HG03066 (cell line): ENCODE measurements around the gene CAMTA1.
"Not testable (repeated sequence)": the region's sequence is repeated elsewhere in the genome, so short reads cannot be mapped to it uniquely, and the experiment has no call there.

Source experiments
- ATAC-seq: cut with Tn5 transposase; IDR thresholded peaks from one replicate; pipeline ENCODE4 v1.9.1; 2021; ENCODE audit warnings: low read depth; ENCODE audit not compliant: unreplicated experiment

Gene CAMTA1

DNA sequence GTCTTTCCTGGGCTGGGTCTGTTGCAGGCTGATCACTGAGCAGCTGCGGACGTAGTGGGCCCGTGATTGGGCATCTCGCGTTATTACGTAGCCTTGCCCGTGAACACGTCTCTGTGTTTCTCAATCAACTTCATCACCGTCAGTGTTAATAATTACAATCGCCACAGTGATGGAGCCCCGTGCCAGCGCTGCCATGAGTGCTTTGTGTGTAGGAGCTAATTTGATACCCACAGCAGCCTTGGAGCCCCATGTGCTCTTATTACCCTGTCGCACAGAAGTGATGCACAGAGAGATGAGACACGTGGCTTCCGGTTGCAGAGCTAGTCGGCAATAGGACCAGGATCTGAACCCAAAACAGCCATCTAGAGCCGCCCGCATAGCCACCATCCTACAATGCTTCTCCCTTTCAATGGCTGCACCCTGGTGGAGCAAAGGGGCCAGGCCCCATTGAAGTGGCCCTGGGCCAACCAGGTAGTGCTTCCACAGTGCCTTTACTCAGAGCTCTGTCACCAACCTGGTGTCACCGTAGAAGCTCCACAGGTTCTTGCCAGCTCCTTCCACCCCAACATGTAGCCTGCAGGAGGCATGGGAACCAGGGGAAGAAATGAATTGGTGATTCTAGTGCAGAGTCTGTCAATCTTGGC lies 587.3 kb downstream of the CAMTA1 start:
- ATAC-seq = no peak

DNA sequence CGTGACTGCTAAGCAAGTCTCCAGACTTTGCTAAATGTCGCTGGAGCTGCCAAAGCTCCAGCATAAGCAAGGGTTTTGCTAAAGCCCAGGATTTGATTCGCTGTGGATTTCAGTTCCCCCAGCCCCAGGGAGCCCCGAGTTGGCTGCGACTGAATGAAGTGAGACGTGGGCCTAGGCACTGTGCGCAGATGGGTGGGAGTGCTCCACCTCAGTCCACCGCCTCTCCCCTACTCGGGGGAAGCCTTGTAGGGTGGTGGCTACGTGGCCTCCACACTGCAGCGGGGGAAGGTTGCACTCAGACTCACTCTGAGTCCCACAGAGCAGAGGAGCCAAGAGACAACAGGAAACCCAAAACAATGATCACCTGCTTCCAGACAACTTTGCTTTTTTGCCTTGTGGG lies 588.0 kb downstream of the CAMTA1 start:
- no peak for ATAC-seq

DNA sequence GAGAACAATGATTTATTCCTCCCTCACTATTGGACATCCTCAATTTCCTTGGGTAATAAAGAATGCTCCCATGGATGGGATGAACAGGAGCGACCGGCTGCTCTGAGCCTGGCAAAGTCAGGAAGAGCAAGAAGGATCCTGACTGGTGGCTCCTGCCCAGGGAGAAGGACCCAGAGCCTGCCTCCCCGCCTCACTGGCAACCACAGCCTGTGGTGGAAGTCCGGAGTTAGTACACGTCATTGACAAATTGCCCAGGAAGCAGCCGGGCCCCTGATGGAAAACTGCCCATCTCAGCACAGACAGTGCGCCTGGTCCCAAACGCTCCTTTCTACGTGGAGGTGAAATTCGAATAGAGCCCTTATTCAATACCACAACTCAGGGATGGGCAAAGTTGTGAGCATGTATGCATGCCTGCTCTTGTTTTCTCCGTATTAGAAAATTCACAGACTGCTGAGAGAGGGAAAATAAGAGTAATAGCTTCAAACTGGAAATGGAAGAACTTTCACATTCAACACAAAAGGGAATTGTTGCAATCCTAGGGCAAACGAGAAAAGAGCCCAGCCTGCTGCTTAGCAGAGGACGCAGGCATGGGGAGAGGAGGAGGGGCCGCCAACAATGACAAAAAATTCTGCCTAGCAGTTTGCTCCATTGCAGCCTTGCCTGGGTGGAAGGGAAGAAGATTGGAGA lies 588.8 kb downstream of the CAMTA1 start:
- ATAC-seq = no peak

DNA sequence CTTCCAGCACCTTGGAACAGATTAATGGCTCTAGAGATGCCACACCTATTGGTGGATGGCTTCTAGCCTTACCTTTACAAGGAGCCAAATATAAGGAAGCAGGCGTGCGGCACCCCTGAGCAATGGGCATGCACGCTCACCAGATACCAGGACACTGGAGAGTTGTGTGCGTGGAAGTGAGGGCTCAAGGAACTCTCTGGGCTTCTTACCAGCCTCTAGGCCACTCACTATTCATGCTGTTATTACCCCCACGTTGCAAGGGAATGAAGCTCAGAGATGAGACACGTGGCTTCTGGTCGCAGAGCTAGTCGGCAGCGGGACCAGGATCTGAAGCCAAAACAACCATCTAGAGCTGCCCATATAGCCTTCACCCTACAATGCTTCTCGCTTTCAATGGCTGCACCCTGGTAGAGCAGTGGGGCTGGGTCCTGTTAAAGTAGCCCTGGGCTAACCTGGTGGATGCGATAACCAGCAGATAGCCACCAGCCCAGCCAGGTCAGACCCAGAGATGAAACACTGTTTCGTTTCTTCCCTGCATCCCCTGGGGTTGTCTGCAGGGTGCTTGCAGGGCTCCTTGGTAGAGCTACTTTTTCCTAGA lies 589.4 kb downstream of the CAMTA1 start:
- no peak for ATAC-seq

DNA sequence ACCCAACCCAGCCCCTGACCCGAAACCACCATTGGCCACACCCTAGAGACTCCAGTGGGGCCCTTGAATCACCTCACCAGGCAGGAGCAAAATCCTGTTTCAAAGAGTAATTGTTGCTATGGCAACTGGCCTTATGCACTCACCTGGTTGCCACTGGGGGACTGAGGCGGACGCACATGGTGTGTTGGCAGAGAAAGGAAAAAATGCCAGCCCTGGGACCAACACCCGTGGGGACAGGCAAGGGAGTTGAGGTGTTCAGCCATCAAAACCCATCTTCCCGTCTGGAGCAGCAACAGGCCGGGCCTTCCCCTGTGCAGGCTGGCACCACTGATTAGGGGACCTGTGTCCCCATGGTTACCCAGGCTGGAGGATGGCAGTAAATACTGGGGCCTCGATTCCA lies 590.1 kb downstream of the CAMTA1 start:
- ATAC-seq = no peak

DNA sequence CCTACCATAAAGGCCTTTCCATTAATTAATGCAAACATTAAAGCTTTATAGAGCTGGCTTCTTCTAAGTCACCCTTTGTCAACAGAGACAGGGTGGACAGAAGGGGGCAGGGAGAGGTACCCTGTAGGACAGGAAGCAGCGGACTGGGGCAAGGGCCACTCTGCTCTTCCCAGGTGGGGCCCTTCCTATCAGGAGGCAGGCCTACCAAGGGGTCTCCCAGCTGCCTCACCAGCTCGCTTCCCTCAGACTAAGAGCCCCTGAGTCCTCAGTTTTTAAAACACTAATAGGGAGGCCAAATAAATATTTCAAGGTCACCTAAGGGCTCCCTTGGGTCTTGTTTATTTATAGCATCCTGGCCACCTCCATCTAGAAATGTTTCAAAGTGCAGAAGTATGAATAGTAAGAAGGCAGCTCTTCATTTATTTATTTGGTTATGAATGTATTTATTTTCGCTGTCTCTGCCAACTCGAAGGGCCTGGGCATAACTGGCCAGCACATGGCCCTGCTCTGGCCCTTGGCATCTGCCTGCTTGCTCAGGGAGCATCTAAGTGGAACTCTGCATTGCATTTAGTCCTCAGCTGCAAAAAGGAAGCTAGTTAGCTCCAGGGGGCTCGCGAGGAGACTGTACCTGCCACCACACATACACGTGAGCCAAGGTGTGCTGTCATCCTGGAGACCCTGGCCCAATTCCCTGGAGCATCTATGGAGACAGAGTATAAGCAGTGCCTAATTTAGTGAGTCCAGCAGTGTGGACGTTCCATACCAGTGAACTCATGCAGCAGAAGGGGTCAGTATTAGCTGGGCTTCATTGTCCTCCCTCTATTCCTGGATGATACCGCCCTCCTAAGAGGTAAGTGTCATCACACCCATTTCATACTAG lies 590.8 kb downstream of the CAMTA1 start:
- ATAC-seq = no peak

DNA sequence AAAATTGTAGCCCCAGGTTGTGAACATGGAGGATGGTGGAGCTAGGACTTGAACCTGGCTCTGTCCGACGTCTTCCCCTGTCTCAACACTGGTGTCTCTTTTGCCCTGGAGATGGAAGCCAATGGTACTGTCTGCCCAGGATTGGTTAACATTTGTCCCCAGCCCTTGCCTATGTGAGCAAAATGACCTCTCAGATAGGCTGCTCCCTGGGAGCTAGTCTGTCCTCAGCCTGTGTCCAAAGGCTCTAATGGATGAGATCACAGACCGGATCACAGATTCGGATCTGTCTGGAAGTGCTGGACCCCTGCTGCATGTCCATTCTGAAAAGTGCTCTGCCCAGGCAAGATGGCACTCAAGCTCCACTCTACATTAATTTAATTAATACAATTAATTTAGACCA lies 591.4 kb downstream of the CAMTA1 start:
- ATAC-seq = no peak

DNA sequence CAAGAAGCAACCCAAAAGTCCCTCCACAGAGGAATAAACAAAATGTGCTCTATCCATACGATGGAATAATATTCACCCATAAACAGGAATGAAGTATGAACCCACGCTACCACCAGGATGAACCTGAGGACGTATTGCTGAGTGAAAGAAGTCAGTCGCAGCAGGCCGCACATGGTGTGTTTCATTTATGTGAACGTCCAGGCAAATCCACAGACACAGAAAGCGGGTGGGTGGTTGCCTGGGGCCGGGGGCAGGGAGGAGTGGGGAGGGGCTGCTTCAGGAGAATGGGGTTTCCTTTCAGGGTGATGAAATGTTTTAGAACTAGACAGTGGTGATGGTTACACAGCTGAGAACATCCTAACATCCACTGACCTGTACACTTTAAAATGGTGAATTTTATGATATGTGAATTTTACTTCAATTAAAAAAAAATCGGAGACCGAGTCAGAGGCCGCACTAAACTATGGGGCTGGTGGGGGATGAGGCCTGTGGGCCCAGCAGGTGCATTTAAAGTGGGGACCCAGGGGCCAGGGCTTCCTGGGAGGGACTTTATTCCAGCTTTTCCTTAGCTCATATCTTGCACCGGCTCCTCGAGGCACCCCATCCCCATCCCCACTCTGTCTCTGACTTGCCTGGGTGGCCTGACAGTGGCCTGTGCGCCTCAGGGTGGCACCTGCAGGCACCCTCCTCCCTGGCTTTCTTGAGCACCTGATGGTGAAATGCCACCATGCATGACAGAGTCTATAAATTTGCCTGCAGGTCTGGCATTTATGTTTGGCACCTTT lies 593.3 kb downstream of the CAMTA1 start:
- no peak for ATAC-seq

DNA sequence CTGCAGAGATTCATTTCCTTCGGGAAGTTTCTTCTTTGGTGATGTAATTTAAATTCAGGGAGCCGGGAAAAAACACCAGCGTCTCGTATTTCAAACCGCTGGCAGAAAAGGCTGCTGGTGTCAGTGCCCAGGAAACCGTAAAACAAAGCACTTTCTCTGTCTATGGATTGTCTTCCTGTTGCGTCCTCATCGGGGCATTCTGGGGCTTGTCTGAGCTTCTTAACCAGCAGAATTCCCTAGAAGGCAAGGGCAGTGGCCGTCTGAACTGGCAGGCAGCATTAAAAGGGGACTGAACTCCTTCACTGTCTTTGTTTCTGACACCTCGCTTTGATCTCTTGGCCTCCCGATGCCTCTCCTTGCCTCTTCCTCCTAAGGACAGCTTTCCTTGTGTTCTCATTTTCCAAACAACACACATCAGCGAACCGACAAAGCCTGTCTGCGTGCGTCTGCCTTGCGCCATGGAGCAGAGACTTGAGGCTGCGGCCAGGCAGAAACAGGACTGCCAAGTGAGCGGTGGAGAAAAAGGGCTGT lies 594.3 kb downstream of the CAMTA1 start:
- ATAC-seq = no peak

DNA sequence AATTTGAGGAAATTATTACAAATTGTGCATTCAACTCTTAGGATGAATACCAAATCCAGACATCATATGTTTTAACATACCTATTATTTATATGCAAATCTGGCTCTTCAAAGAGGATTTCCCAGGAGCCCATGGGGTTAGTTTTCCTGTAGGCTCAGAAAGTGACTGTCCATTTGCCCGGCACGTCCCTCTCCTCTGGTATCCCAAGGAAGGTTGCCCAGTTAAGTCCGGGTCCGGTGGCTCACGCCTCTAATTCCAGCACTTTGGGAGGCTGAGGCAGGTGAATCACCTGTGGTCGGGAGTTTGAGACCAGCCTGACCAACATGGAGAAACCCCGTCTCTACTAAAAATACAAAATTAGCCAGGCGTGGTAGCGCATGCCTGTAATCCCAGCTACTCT lies 594.8 kb downstream of the CAMTA1 start:
- not testable (repeated sequence) for ATAC-seq

DNA sequence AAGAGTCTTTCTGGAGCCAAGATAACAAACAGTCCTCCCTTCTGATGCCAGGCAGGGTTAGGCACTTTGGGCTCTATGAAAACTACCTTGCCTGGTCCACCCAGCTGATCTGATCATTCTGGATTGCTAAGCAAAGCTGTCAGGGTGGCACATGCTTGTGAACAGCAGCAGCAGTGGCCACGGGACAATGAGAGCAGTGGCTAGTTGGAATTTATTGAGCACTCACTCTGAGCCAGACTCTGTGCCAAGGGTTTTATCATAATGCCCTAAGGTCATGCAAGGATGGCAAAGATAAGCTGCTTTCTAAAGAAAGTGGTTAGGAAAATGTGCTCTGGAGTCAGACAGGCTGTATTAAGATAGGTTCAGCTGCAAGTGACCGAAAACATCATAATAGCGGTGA lies 595.5 kb downstream of the CAMTA1 start:
- ATAC-seq = no peak

DNA sequence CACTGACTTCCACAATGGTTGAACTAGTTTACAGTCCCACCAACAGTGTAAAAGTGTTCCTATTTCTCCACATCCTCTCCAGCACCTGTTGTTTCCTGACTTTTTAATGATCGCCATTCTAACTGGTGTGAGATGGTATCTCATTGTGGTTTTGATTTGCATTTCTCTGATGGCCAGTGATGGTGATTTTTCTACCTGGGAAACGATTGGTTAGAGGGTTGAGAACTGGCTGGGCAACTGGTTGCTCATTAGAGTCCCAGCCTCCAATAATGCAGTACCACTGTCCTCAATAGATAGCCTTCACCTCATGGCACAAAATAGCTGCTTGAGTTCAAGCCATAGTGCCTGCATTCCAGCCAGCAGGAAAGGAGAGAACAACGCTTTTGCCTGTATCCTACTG lies 596.5 kb downstream of the CAMTA1 start:
- ATAC-seq = not testable (repeated sequence)

DNA sequence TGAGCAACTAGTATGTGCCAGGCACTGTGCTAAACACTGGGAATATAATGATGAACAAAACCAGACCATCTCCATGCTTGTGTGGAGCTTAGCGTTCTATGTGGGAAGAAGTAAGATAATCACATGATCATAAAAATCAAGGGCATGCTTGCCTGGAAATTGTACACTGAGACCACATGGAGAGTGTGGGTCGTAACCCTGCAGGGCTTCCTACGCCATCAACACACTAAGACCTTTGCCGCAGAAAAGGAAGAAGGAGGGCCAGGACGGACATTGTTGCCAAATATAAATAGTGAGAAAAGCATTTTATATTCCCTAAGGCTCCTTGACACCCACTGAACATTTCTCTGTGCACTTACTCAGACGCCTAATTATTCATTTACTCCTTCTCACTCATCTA lies 597.7 kb downstream of the CAMTA1 start:
- ATAC-seq = no peak

DNA sequence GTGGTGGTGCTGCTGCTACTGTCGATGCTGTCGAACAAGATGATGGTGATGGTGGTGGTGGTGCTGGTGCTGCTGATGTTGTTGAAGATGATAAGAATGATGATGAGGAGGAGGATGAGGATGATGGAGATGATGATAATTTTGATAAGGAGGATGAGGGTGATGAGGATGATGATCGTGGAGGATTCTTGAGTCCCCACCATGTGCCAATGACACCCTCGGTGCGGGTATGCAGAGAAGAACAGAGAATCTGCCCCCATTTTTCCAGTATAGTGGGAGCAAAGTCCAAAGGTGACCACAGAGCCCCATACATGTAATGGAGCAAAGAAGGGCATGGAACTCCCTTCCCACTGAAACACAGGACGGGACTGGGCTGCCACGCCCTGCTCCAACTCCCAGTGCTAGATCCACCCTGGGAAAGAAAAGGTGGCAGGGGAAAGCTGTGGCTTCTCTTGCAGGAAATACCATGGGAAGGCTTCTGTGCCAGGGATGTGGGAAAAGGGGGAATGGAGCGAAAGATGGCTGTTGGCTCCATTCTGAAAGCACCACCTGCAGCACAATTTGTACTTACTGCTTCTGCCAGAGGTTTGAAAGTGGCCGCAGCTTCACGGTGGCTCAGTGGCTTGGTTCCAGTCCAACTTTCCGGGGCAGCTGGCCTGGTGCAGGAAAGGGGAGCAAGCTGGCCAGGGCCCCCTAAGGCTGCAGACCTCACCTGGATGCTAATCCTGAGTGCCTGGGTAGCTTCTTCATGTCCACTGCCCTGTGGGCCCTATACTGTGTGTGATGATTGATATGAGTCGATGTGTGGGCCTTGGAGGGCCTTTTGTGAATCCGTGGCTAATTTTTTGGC lies 598.6 kb downstream of the CAMTA1 start:
- no peak for ATAC-seq

DNA sequence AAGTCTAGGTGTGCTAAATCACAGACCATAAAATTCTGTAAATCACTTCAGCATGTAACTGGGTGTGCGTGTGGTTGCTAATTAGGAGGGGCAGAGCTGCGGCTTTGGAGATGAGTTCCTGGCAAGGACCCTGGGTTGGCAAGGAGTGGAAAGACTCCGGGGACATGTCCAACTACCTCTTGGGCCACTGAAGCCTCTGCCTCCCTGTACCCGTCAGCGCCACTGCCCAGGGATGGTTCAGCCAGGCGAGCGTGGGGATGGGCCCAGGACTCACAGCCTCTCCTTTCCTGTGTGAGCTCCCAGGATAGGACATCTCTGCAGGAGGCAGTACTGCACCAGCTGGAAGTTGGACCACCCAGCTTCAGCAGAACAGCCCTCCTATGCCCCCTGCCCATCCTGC lies 599.4 kb downstream of the CAMTA1 start:
- ATAC-seq = no peak

DNA sequence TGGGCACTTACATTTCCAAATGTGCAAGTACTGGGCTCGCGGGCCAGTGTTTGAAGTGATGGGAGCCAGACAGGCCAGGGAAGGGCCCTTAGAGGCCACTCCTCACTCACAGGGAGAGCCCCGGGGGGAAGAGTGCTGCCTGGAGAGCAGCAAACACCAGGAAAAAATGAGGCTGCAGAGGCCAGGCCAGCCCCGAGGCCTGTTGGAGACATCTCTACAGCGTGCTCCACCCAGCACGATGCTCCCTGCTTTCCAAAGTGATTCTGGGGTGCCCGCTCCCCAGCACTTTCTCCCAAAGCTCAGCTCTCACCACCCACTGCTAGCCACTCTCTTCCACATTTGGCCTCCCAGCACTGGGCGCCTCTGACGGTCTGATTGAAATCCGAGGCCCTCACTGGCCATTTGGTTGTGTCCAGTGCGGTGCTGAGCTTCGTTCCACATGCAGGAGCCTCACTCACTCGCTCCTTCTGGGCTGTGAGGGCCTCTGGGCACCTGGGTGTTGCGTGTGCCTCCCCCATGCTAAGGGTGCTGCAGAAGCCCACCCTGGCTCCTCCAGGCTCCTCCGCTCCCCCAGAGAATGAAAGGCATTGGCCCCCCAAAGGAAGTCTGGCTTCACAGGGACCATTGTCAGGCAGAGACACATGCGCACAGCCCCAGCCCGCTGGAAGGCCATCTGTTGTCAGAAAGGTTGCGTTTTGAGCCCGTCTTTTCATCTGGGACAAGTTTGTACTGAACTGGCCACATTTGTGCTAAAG lies 600.4 kb downstream of the CAMTA1 start:
- ATAC-seq = no peak

DNA sequence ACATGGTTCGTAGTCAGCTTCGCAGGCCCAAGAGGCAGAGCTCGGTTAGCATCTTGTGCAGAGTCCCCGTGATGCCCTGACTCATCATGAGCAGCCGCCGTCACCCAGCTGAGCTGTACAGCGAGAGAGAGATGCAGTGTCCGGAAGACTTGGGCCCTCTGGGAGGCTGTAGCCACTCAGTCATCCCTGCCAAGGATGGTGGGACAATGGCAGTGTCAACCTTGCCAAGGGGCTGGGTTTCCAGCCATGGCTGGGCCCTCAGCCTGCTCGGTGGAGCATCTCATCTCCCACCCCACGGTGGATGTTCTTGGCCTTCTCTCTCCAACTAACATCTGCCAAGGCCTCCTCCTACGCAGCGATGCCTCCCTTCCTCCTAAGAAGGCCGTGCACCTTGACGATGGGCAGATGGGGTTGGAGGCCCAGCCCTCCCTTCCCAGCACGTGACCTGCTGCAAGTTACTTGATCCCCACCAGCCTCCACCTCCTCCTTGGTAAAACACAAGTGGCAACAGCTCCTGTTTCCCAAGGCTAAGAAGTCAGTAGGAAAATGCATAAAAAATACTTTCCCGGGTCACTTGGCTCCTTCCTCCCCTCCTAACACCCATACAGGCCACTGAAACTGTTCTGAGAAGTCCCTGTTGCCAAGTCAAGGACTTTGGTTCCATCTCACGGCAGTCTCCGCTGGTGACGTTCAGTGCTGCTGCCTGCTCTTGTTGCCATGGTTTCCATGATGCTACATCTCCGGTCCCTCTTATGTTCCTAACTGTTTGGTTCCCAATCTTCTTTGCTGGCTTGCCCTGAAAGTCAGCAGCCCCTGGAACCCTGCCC lies 601.2 kb downstream of the CAMTA1 start:
- no peak for ATAC-seq
